ENCODE measurements around the gene WDR37.
"Not testable (repeated sequence)": the region's sequence is repeated elsewhere in the genome, so short reads cannot be mapped to it uniquely, and the experiment has no call there.

GRCh38 chr10:1118318-1118717, 62.1 kb downstream of the WDR37 start:
- TF ChIP-seq SUZ12 (IDR thresholded peaks at IDR 0.05; ENCODE audit: extremely low read depth, insufficient read depth, insufficient read length); YY1 (IDR thresholded peaks at IDR 0.05; ENCODE audit: insufficient read depth, insufficient read length); ZNF274 (IDR thresholded peaks at IDR 0.05; ENCODE audit: low read depth, low read length): not testable (repeated sequence)

All from NT2/D1 (cell line).